HG03439 (cell line): ENCODE data around the gene CLCN3.
A peak's percentile ranks its signal among the peaks of the same experiment; 100 is the strongest.
"Not testable (repeated sequence)": the region's sequence is repeated elsewhere in the genome, so short reads cannot be mapped to it uniquely, and the experiment has no call there.

Source experiments
- ATAC-seq: cut with Tn5 transposase; IDR thresholded peaks from one replicate; pipeline ENCODE4 v1.9.1; 2021; ENCODE audit warnings: mild to moderate bottlenecking, moderate library complexity; ENCODE audit not compliant: unreplicated experiment

CLCN3 gene

GRCh38 chr4:169619958-169620879 lies at the start of gene CLCN3:
TSS of gene CLCN3 (plus strand) at chr4:169620578. CDS start at chr4:169635929, 15,351 bp downstream.
- peak; percentile 95 for ATAC-seq

- ATAC-seq = not testable (repeated sequence)
Observed at GRCh38 chr4:169571012-169571411, 49.4 kb upstream of the CLCN3 start.

GRCh38 chr4:169571435-169571834 lies 48.9 kb upstream of the CLCN3 start:
- no peak for ATAC-seq

GRCh38 chr4:169573889-169574288 lies 46.5 kb upstream of the CLCN3 start:
- ATAC-seq = no peak

- ATAC-seq = peak; percentile 83
Observed at GRCh38 chr4:169582203-169582602, 38.2 kb upstream of the CLCN3 start.

- no peak for ATAC-seq
Observed at GRCh38 chr4:169582706-169583105, 37.7 kb upstream of the CLCN3 start.

- ATAC-seq = no peak
Observed at GRCh38 chr4:169583563-169583962, 36.8 kb upstream of the CLCN3 start.

- ATAC-seq = no peak
Observed at GRCh38 chr4:169593050-169593560, 27.3 kb upstream of the CLCN3 start.

- ATAC-seq = no peak
Observed at GRCh38 chr4:169594560-169595195, 25.7 kb upstream of the CLCN3 start.

- no peak for ATAC-seq
Observed at GRCh38 chr4:169601016-169601771, 19.2 kb upstream of the CLCN3 start.

GRCh38 chr4:169603312-169603711 lies 17.1 kb upstream of the CLCN3 start:
- ATAC-seq = no peak

- ATAC-seq = no peak
Observed at GRCh38 chr4:169604131-169604900, 16.1 kb upstream of the CLCN3 start.

GRCh38 chr4:169604903-169605331 lies 15.5 kb upstream of the CLCN3 start:
- ATAC-seq = no peak

- ATAC-seq = no peak
Observed at GRCh38 chr4:169611157-169611556, 9.2 kb upstream of the CLCN3 start.

- peak; percentile 94 for ATAC-seq
Observed at GRCh38 chr4:169611991-169612870, 8.1 kb upstream of the CLCN3 start, which contains the start of gene NEK1. TSS of gene NEK1 (minus strand) at chr4:169612583. CDS start at chr4:169602630, 9,953 bp downstream.

GRCh38 chr4:169612871-169613859 lies 7.2 kb upstream of the CLCN3 start:
- peak; percentile 51 for ATAC-seq

GRCh38 chr4:169615467-169616106 lies 4.8 kb upstream of the CLCN3 start:
- no peak for ATAC-seq

GRCh38 chr4:169616846-169617245 lies 3.5 kb upstream of the CLCN3 start:
- no peak for ATAC-seq
